DMS114 treated with DMSO at 0.1 percent for 48 hours (cell line): Measurements from ENCODE around the gene PROK2.

Source experiments
- DNase-seq: peaks from one replicate; lab custom pipeline; 2025; ENCODE audit not compliant: unreplicated experiment; lab: John Stamatoyannopoulos, UW

The PROK2 gene

DNA sequence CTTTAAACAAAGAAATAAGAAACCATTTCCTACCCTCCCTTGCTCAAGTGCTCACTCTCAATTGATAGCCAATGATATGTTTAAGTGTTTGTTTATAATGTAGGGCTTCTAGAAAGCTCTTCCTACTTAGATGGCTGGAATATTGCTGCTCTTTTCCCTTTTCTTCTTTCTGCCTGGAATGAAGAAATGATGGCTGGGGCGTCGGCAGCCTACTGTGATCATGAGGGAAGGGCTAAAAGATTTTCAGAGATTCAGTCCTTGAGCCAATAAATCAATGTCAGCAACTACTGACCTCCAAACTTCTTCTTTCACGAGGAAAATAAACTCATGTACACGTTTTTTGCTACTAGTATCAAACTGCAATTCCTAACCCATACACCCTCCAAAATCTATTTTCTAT is 33.3 kb downstream of the PROK2 start:
- no peak for DNase-seq

DNA sequence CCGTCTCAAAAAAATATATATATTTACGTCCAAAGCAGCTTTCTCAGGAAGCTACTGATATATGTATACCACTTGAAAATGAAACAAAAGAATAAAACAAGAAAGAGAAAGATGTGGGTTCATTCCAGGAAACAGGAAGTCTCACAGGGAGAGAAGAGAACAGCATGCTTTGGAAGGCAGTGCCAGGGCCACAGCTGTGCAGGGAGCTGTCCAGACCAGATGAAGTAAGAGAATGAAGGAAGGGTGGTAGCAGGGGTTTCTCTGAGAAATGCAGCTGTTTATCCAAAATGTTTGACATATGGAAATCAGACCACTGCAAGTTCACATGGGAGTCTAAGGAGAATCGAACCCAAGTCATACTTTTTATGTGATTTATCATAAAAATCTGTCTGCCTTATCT is 40.2 kb downstream of the PROK2 start:
- DNase-seq, result no peak

DNA sequence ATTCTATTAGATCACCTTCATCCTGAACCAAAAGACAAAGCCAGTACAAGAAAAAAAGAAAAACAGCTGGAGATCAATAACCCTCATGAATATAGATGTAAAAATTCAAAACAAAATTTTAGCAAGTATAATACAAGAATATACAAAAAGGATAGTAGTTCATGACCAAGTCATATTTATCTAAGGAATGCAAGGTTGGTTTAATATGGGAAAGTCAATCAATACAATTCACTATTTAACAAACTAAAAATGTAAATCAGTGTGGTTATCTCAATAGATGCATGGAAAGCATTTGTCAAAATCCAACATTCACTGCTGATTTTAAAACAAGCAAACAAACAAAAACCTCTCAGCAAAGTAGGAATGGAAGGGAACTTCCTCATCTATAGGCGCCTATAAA is 42.3 kb downstream of the PROK2 start:
- DNase-seq, result no peak

DNA sequence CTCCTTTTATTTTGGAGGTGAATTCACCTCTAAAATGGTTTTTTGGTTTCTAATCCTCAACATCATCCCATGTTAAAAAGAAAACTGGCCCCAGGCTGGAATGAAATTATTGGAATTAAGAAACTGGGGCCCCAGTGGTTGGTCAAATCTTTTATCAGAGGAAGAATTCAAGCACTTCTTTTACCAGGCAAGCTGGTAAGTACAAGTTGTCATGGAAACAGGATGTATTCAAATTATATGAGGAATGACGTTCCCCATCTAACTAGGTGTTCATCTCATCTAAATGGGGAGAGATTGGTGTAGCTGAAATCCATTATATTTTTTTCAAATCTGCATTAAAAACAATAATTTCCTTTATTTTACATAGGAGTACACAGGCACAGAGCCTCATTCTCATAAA is 50.1 kb downstream of the PROK2 start:
- no peak for DNase-seq

DNA sequence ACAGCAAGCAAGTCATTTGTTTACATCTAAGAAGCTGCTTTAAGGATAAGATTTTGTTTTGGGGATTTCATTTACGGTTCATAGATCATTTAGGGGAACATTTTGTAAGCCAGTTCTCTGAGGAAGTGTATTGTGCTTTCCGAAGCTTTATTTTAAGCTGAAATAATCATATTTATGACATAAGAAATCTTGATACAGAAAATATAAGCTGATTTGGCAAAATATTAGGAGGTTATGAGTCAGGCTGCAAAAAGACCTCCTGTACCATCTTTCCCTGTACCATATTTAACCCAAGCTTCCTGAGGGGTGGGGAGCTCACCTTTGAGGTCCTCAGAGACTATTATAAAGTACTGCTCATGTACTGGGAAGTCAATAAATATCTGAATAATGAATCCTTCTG is 51.6 kb downstream of the PROK2 start:
- no peak for DNase-seq

DNA sequence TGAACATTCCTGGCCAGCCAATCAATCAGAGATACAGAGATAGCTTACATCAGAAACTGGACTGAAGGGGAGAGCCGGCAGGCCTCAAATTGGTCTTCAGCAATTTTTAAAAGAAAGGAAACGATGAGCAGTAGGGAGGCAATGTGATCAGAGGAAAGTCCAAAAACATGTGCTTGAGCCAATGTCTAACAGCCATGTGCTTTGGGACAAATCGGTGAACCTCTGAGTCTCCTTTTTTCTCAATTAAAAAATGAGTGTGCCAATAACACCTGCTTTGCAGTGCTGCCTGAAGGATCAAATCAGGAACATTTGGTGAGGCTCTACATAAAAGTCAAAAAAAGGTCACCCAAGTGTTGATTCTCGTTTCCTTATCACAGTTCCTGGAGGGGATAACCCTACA is 52.3 kb downstream of the PROK2 start:
- DNase-seq, result no peak

DNA sequence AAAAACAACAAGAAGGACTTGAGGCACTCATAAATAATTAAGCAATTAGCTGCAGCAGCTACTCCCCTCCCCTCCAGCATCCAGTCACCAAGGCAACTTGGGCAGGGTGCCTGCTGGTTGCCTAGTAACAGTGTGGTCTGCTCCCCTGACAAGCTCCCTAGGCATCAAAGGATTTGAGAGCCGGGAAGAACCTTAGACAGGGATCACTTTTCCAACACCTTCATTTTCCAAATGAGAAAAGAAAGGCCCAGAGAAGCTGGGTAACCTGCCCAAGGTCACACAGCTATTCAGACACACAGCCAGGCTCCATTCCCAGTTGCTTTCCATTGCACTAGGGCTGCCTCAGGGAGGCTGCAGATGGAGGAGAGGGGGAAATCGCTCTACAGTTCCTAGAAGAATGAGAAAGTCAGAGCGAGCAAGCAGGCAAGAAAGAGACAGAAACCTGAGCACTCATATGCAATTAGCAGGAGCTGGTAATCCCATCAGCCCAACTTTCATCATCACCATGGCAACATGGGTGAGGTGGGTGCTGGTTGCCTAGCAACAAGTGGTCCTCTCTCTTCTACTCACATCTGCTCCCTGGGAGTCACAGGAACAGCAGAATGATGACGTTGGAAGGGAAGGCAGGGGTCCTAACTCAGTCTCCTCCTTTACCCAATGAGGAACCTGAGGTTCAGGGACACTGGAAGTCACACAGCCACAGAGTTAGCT is 56.2 kb downstream of the PROK2 start:
- no peak for DNase-seq

DNA sequence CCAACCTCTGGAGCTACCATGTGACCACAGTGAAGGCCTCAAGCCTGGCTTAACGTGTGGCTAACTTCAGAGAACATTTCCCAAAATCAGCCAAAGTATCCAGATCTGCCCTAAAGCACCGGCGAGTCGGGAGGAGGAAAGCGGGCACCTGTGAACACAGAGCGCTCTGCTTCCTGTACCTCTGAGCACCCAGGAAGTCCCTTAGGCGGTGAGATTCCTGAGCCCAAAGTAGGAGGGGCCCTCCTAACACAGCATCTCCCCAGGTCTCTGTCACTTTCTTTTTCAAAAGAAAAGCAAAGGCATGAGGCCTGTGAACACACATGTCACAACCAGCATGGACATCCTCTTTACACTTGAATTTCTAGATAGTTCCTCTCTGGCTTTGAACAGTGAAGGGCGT is 58.8 kb downstream of the PROK2 start:
- DNase-seq, result no peak

DNA sequence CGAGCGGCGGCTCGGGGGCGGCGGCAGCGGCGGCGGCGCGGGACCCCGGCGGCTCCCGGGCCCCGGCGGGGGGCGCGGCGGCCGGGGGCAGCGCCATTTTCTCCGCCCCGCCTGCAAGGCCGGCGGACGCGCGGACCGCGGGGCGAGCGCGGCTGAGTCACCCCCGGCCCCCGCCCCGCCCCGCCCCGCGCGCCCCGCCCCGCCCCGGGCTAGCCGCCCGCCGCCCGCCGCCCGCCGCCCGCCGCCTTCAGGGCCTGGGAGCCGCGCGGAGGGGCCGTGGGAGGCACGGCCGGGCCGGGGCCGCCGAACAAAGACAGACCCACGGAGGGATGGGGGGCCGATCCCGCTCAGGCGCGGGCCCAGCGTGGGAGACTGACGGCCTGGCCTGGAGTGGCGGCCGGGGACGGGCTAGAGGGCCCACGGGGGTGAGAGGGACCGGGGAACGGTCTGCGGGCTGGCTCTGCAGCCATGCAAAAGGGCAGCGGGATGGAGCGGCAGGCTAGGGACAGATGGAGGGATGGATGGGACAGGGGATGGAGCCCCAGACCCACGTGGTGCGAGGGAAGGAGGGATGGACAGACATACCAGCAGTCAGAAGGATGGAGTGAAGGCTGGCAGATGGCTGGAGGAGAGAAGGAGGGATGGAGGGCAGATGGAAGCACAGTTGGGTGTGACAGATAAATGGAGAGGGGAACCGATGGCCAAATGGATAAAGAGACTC is 59.5 kb downstream of the PROK2 start, which contains the start of gene EIF4E3:
TSS of gene EIF4E3 (minus strand) at position 132 of the 721 bp plus-strand sequence. CDS start at position 97, 35 bp downstream.
- DNase-seq, result no peak

DNA sequence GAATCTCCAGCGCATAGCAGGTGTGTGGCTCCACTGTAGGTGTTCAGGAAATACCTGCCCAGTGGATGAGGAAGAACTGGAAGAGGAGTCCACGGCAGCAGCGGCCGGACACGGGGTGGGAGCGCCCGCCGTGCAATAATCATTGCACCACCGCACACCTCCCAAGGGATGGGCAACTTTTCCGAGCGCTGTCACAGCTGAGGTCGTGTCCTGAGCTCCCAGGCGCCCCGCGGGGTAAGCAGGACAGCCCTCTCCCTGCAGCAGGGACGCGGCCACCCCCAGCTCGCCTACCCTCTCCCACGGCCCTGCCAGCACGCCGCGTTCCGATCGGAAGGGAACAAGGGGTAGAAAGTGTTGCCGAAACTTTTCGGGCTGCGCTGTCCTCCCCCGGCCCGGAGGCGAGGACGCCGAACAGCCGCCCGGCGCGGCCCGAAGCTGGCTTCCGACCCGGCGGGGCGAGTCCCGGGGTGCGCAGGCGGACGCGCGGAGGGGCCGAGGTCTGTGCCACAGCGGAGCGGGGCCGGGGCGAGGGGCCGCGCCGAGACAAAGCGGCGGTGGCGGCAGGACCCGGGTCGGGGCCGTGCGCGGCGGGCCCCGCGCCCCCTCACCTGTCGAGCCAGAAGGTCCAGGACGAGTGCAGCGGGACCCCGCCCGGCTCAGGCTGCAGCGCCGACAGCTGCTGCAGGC is 60.2 kb downstream of the PROK2 start:
- DNase-seq, result no peak

DNA sequence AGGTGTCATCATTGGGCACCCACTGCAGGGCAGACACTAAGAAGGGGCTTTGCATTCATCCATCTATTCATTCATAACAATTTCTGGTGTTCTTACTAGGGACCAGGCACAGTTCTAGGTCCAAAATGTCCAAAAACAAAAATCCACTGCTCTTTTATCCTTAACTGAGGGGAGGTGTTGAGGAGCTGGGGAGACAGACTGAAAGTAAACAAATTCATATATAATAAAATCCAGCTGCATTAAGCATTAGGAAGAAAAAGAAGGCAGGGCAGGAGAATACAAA is 60.8 kb downstream of the PROK2 start:
- no peak for DNase-seq

DNA sequence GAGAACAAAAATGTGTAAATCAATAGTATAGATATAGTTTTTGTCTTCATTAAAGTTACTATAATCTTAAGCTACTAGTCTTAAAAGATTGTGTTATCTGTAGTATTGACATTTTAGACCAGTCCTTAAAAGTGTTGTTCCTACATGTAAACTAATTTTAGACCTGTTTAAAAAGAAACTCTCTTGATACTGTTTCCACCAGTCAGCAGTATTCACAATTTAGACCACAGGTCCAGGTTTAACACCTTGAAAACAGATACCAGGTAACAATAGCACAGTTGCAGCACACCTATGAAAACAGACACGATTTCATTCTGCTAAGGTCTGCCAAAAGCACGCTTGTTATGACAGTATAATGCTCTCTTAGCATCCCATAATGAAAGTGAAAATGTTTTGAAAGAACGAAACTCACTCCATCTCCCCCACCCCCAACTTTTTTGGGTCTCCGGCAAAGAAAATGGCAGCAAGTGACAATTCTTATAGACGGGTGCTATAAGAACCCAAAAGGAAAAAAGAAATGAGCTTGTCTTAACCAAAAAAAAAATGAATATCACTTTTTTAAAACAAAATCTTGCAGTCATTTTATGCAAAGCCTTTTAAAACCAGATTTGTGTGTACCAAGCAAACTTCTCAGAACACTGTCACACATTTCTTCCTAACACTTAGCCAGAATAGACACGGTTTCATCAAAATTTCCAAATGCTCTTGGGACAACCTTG is 61.3 kb downstream of the PROK2 start:
- no peak for DNase-seq

DNA sequence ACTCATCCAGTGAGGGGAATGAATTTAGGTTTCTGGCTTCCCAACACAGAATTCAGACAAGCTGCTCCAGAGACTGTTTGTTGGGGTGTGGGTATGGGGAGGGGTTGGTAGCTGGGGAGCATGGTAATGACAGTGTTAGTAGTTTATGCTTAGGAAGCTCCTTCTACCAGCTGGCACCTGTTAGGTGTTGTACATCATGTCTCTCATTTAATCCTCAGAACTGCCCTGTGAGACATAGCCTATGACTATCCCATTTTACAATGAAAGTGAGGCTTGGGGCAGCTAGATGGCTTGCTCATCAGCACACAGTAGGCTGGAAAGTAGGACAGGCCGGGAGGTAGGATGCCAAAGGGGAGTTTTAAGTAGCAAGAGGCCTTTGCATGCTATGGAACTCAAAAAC is 62.3 kb downstream of the PROK2 start:
- no peak for DNase-seq
